Nephron (organoid): ENCODE data around the gene GALNT6.
A peak's percentile ranks its signal among the peaks of the same experiment; 100 is the strongest.

Experiments used
- H3K27ac Mint-ChIP-seq, 3 experiments: 2 replicates each; pipeline ENCODE4 v1.8.0; 2020; ENCODE audit warnings: mixed read lengths in 3 of 3, mild to moderate bottlenecking in 2 of 3, moderate library complexity in 1 of 3
- H3K27me3 Mint-ChIP-seq: 2 replicates; pipeline ENCODE4 v1.8.0; 2021; ENCODE audit warnings: low read depth, mild to moderate bottlenecking, moderate library complexity, mixed read lengths
- H3K36me3 Mint-ChIP-seq: 2 replicates; pipeline ENCODE4 v1.8.0; 2020; ENCODE audit warnings: low read depth, mixed read lengths
- H3K4me1 Mint-ChIP-seq: 2 replicates; pipeline ENCODE4 v1.8.0; 2020; ENCODE audit warnings: mixed read lengths
- H3K4me3 Mint-ChIP-seq, 3 experiments: 2 replicates each; pipeline ENCODE4 v1.8.0; 2020; ENCODE audit warnings: mild to moderate bottlenecking in 3 of 3, mixed read lengths in 3 of 3, moderate library complexity in 2 of 3
- H3K9me3 Mint-ChIP-seq: 2 replicates; pipeline ENCODE4 v1.8.0; 2020; ENCODE audit warnings: mixed read lengths
- TF ChIP-seq, protein P1 (sequence below), 3 experiments: fragments of 200-600 bp; sonication (generic); IDR thresholded peaks; one replicate each; pipeline ENCODE4 v1.5.0; 2021; ENCODE audit warnings: antibody characterized with exemption in 3 of 3; ENCODE audit not compliant: unreplicated experiment in 3 of 3

The GALNT6 gene

DNA sequence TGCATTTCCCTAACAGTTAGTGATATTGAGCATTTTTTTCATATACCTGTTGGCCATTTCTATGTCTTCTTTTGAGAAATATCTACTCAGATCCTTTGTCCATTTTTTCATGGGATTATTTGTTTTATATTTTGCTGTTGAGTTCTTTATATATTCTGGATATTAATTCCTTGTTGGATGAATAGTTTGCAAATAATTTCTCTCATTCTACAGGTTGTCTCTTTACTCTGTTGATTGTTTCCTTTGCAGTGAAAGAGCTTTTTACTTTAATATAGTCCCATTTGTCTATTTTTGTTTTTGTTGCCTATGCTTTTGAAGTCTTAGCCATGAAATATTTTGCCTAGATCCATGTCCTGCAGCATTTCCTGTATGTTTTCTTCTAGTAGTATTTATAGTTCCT lies 21.9 kb upstream of the GALNT6 start:
- Mint-ChIP-seq H3K4me1 (no peaks in the 10 kb centered on the region), H3K27me3 (no peaks in the 10 kb centered on the region), H3K27ac (no peak overlapping the region), H3K4me3 (no peak overlapping the region), H3K36me3 (no peaks in the 10 kb centered on the region), H3K9me3 (no peaks in the 10 kb centered on the region)
- TF ChIP-seq, protein P1, sequence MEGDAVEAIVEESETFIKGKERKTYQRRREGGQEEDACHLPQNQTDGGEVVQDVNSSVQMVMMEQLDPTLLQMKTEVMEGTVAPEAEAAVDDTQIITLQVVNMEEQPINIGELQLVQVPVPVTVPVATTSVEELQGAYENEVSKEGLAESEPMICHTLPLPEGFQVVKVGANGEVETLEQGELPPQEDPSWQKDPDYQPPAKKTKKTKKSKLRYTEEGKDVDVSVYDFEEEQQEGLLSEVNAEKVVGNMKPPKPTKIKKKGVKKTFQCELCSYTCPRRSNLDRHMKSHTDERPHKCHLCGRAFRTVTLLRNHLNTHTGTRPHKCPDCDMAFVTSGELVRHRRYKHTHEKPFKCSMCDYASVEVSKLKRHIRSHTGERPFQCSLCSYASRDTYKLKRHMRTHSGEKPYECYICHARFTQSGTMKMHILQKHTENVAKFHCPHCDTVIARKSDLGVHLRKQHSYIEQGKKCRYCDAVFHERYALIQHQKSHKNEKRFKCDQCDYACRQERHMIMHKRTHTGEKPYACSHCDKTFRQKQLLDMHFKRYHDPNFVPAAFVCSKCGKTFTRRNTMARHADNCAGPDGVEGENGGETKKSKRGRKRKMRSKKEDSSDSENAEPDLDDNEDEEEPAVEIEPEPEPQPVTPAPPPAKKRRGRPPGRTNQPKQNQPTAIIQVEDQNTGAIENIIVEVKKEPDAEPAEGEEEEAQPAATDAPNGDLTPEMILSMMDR (IDR thresholded peaks at IDR 0.05; ENCODE audit: unreplicated experiment in 3 of 3) = no peak

DNA sequence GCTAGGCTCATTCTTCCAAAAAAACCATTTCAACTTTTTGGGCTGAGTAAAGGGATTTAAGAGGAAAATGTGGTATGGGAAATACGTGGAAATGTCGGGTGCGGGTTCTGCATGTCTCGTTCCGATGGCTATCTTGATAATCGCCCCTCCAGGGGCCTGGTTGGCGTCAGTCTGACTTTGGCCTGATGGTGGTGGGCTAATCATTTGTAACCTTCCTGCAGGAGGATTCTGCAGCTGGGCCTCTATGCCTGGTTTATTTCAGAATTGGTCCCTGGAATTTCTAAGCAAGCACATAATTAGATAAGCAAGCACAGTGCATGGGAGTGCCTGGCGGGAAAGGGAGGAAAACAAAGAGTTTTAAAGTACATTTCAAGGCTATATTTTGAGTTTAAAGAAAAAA lies 18.6 kb upstream of the GALNT6 start:
- no peak overlapping the region for H3K4me3 Mint-ChIP-seq
- peak overlapping the region in 1 of 3 experiments; percentile 22 for H3K27ac Mint-ChIP-seq
- H3K4me1 Mint-ChIP-seq = no peaks in the 10 kb centered on the region
- H3K36me3 Mint-ChIP-seq = no peaks in the 10 kb centered on the region
- H3K27me3 Mint-ChIP-seq = peaks cover 6% of the 10 kb centered on the region
- no peaks in the 10 kb centered on the region for H3K9me3 Mint-ChIP-seq
- TF ChIP-seq, protein P1 (IDR thresholded peaks at IDR 0.05; ENCODE audit: unreplicated experiment in 3 of 3) = no peak

DNA sequence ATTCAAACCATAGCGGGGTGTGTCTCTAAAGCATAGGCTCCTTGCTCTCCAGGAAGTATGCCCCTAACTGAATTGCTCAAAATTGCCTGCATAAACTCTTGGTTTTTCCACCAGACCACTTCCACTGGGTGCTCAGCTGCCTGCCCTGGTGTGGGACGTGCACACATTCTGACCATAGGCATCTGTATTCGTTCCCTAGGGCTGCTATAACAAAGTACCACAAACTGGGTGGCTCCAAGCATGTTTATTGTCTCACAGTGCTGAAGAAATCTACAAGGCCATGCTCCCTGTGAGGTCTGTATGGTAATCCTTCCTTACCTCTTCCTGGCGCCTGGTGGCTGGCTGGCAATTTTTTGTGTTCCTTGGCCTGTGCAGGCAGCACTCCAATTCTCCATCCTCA lies 16.4 kb upstream of the GALNT6 start:
- Mint-ChIP-seq H3K27ac (no peak overlapping the region), H3K4me1 (no peaks in the 10 kb centered on the region), H3K4me3 (no peak overlapping the region), H3K27me3 (peaks cover 19% of the 10 kb centered on the region), H3K9me3 (no peaks in the 10 kb centered on the region), H3K36me3 (no peaks in the 10 kb centered on the region)
- TF ChIP-seq, protein P1 (IDR thresholded peaks at IDR 0.05; ENCODE audit: unreplicated experiment in 3 of 3) = no peak

DNA sequence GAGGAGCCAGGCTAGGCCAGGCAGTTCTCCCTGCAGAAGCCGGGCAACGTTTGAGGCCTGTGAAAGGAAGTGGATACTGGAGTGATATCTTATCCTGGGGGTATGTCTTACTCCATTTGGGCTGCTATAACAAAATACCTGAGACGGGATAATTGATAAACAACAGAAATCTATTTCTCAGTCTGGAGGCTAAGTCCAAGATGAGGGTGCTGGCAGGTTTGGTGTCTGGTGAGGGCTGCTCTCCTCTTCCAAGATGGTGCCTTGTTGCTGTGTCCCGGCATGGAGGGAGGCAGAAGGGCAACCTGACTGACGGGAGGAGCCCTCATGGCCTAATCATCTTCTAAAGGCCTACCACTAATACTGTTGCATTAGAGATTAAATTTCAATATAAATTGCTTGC lies 15.7 kb upstream of the GALNT6 start:
- no peaks in the 10 kb centered on the region for H3K36me3 Mint-ChIP-seq
- TF ChIP-seq, protein P1 (IDR thresholded peaks at IDR 0.05; ENCODE audit: unreplicated experiment in 3 of 3) = no peak
- no peaks in the 10 kb centered on the region for H3K4me1 Mint-ChIP-seq
- H3K9me3 Mint-ChIP-seq = no peaks in the 10 kb centered on the region
- H3K27ac Mint-ChIP-seq = no peak overlapping the region
- H3K4me3 Mint-ChIP-seq = no peak overlapping the region
- H3K27me3 Mint-ChIP-seq = peaks cover 19% of the 10 kb centered on the region

DNA sequence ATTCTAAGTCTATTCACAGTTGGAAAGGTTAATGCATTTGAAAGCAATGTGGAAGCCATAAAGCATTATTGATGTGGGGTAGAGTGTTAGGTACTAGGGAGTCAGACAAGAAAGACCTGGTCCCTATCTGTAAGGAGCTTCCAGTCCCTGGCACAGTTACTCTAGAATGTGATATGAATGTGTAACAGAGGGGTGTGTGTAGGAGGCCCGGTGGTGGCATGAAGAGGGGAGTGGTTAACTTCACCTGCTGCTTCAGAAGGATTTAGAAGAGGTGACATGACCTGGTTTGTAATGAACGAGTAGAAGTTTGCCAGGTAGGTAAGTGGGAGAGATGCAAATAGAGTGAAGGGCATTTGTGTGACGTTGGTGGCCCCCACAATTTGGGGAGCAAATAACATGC lies 15.1 kb upstream of the GALNT6 start:
- H3K27ac Mint-ChIP-seq = no peak overlapping the region
- H3K9me3 Mint-ChIP-seq = no peaks in the 10 kb centered on the region
- no peaks in the 10 kb centered on the region for H3K4me1 Mint-ChIP-seq
- H3K4me3 Mint-ChIP-seq = no peak overlapping the region
- TF ChIP-seq, protein P1 (IDR thresholded peaks at IDR 0.05; ENCODE audit: unreplicated experiment in 3 of 3) = no peak
- H3K36me3 Mint-ChIP-seq = no peaks in the 10 kb centered on the region
- peaks cover 19% of the 10 kb centered on the region for H3K27me3 Mint-ChIP-seq

DNA sequence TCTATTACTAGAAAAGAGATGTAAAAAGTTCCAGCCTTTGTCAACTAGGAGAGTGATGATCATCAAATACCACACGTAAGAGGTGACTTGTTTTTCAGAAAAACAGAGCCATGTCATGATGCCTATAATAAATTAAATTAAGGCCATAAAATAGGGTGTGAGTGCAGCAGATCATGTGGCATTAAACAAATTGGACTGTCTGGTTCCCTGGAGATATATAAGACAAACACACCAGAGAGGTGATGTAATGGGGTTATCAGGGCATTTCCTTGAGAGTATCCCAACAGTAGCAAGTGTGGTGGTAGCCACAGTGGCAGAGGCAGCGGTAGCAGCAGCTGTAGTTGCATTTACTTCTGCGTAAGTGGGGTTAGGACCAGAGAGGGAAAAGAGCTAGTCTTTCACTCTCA lies 14.6 kb upstream of the GALNT6 start:
- Mint-ChIP-seq H3K36me3 (no peaks in the 10 kb centered on the region), H3K4me3 (no peak overlapping the region), H3K27me3 (peaks cover 19% of the 10 kb centered on the region), H3K4me1 (no peaks in the 10 kb centered on the region), H3K9me3 (no peaks in the 10 kb centered on the region), H3K27ac (no peak overlapping the region)
- TF ChIP-seq, protein P1 (IDR thresholded peaks at IDR 0.05; ENCODE audit: unreplicated experiment in 3 of 3) = no peak
